HepG2 (cell line): ENCODE results near the gene SGIP1. TPM values are rescaled to one million over a fixed set of nuclear protein-coding genes. Genes with fewer than 3 reads are reported as not detected.

Experiments
- ATAC-seq: fragments of 200-7000 bp; cut with Tn5 transposase; 3 replicates; pipeline ENCODE4 v1.9.1; 2020; ENCODE audit warnings: mild to moderate bottlenecking, moderate library complexity
- BruUV-seq: library from RNA; stranded (reverse); fragments of 400-500 nt; replicated peaks from 2 replicates; lab custom pipeline; 2021; lab: Mats Ljungman, UMichigan
- CTCF ChIA-PET: fragments of 300-600 bp; formaldehyde crosslinking; extraction: SDS; loops from one replicate; lab custom pipeline; 2021; ENCODE audit warnings: low total read pairs, inconsistent platforms, low intra/inter-chr PET ratio; lab: Yijun Ruan, JAX
- POLR2A ChIA-PET: fragments of 350-600 bp; sonication (Branson Sonifier 250); formaldehyde crosslinking; loops from one replicate; lab custom pipeline; 2020; ENCODE audit warnings: antibody characterized with exemption, inconsistent platforms; lab: Yijun Ruan, JAX
- DNase-seq: peaks from one replicate; pipeline ENCODE4 v3.0.0-alpha.2; 2015; ENCODE audit warnings: low spot score
- FAIRE-seq: peaks from 3 replicates; lab custom pipeline; 2011; peaks lifted over from hg19 to GRCh38; lab: Jason Lieb, UNC
- H2AFZ ChIP-seq: one replicate; pipeline ENCODE4 v1.6.1; 2011; ENCODE audit warnings: low read length, inconsistent platforms
- H3K27ac ChIP-seq: fragments of 300-600 bp; 3 replicates; pipeline ENCODE4 v1.8.0; 2011; ENCODE audit warnings: mixed run types, mild to moderate bottlenecking, mixed read lengths, low read length, inconsistent platforms; ENCODE audit not compliant: insufficient read depth; ENCODE audit errors: extremely low read length
- H3K27me3 ChIP-seq, 2 experiments: fragments of 200-600 bp in 1 of 2; 2 replicates in 1 of 2; 3 replicates in 1 of 2; pipeline versions ENCODE4 v1.6.0 to v1.8.0; 2011; ENCODE audit warnings: low read length in 2 of 2, mild to moderate bottlenecking in 2 of 2, moderate library complexity in 2 of 2, inconsistent platforms in 1 of 2; ENCODE audit not compliant: insufficient read depth in 2 of 2, control insufficient read depth in 1 of 2
- H3K36me3 ChIP-seq, 2 experiments: fragments of 200-600 bp in 1 of 2; replicated peaks in 1 of 2; 2 replicates in 1 of 2; 3 replicates in 1 of 2; pipeline versions ENCODE4 v1.5.1 to v1.8.0; 2011; ENCODE audit warnings: low read length in 2 of 2, inconsistent platforms in 1 of 2; ENCODE audit not compliant: insufficient read depth in 2 of 2, control insufficient read depth in 1 of 2
- H3K4me1 ChIP-seq: 2 replicates; pipeline ENCODE4 v1.5.1; 2012; ENCODE audit warnings: low read length, inconsistent platforms; ENCODE audit not compliant: insufficient read depth
- H3K4me2 ChIP-seq: 2 replicates; pipeline ENCODE4 v1.6.0; 2011; ENCODE audit warnings: low read depth, low read length, inconsistent platforms
- H3K4me3 ChIP-seq, 3 experiments: fragments of 200-600 bp in 1 of 3; sonication (generic), shearing (Covaris generic) in 1 of 3; replicated peaks in 1 of 3; 2 replicates each; pipeline ENCODE4 v1.5.1; 2011 to 2016; ENCODE audit warnings: low read length in 3 of 3, inconsistent platforms in 2 of 3, low read depth in 2 of 3, mild to moderate bottlenecking in 2 of 3, control low read depth in 1 of 3, mixed read lengths in 1 of 3; ENCODE audit not compliant: insufficient read depth in 1 of 3
- H3K79me2 ChIP-seq: one replicate; pipeline ENCODE4 v1.6.1; 2011; ENCODE audit warnings: low read length, inconsistent platforms; ENCODE audit not compliant: insufficient read depth
- H3K9ac ChIP-seq: 2 replicates; pipeline ENCODE4 v1.6.0; 2011; ENCODE audit warnings: mild to moderate bottlenecking, low read depth, low read length, inconsistent platforms; ENCODE audit not compliant: insufficient read depth
- H3K9me3 ChIP-seq: 2 replicates; pipeline ENCODE4 v1.5.1; 2012; ENCODE audit warnings: mild to moderate bottlenecking, low read length
- H4K20me1 ChIP-seq: 2 replicates; pipeline ENCODE4 v1.6.0; 2011; ENCODE audit warnings: inconsistent platforms, mild to moderate bottlenecking, low read length, moderate library complexity; ENCODE audit not compliant: insufficient read depth
- CC2D1A ChIP-seq: sonication (generic); formaldehyde crosslinking; IDR thresholded peaks from 2 replicates; pipeline ENCODE4 v1.8.1; 2023; ENCODE audit warnings: mild to moderate bottlenecking, missing genetic modification reagents
- CREBL2 ChIP-seq: sonication (generic); formaldehyde crosslinking; IDR thresholded peaks from 2 replicates; pipeline ENCODE4 v1.8.1; 2023; ENCODE audit warnings: missing genetic modification reagents, mild to moderate bottlenecking, borderline replicate concordance
- DMAP1 ChIP-seq: IDR thresholded peaks from 2 replicates; pipeline ENCODE4 v1.6.1; 2016
- EEA1 ChIP-seq: sonication (generic); formaldehyde crosslinking; IDR thresholded peaks from 2 replicates; pipeline ENCODE4 v1.5.1; 2020; ENCODE audit warnings: mild to moderate bottlenecking, missing genetic modification reagents, borderline replicate concordance
- FOXJ3 ChIP-seq: sonication (generic); formaldehyde crosslinking; IDR thresholded peaks from 2 replicates; pipeline ENCODE4 v1.4.0; 2020; ENCODE audit warnings: missing genetic modification reagents, mild to moderate bottlenecking, borderline replicate concordance
- HIC2 ChIP-seq: sonication (generic); formaldehyde crosslinking; IDR thresholded peaks from 2 replicates; pipeline ENCODE4 v1.9.0; 2022; ENCODE audit warnings: low read depth, missing genetic modification reagents
- KAT7 ChIP-seq: IDR thresholded peaks from 2 replicates; pipeline ENCODE4 v1.6.1; 2018; ENCODE audit warnings: borderline replicate concordance, missing compliant biosample characterization
- NBN ChIP-seq: fragments of 450-650 bp; conservative IDR thresholded peaks from 2 replicates; pipeline ENCODE4 v1.6.1; 2017
- NCOR1 ChIP-seq: fragments of 200-600 bp; sonication (generic); IDR thresholded peaks from 2 replicates; pipeline ENCODE4 v1.7.0; 2017; ENCODE audit warnings: antibody characterized with exemption, low read length, borderline replicate concordance
- NFYB ChIP-seq: sonication (generic); formaldehyde crosslinking; IDR thresholded peaks from 2 replicates; pipeline ENCODE4 v1.4.0; 2020; ENCODE audit warnings: missing genetic modification reagents
- NR2F6 ChIP-seq, 2 experiments: IDR thresholded peaks; 2 replicates each; pipeline ENCODE4 v1.6.1; 2016; ENCODE audit warnings: antibody characterized with exemption in 1 of 2, mild to moderate bottlenecking in 1 of 2
- ZNF10 ChIP-seq: sonication (generic); formaldehyde crosslinking; IDR thresholded peaks from 2 replicates; pipeline ENCODE4 v1.4.0; 2020; ENCODE audit warnings: mild to moderate bottlenecking, low read depth, missing genetic modification reagents, borderline replicate concordance
- ZNF138 ChIP-seq: sonication (generic); formaldehyde crosslinking; IDR thresholded peaks from 2 replicates; pipeline ENCODE4 v1.5.0; 2020; ENCODE audit warnings: mild to moderate bottlenecking, low read depth, missing genetic modification reagents
- ZNF225 ChIP-seq: sonication (generic); formaldehyde crosslinking; IDR thresholded peaks from 2 replicates; pipeline ENCODE4 v1.4.0; 2020; ENCODE audit warnings: mild to moderate bottlenecking, missing genetic modification reagents
- ZNF296 ChIP-seq: sonication (generic); formaldehyde crosslinking; conservative IDR thresholded peaks from 2 replicates; pipeline ENCODE4 v1.5.0; 2020; ENCODE audit warnings: mild to moderate bottlenecking, missing genetic modification reagents
- ZNF33A ChIP-seq: sonication (generic); formaldehyde crosslinking; IDR thresholded peaks from 2 replicates; pipeline ENCODE4 v1.5.1; 2020; ENCODE audit warnings: missing genetic modification reagents, mild to moderate bottlenecking, moderate library complexity, borderline replicate concordance
- ZNF557 ChIP-seq: sonication (generic); formaldehyde crosslinking; IDR thresholded peaks from 2 replicates; pipeline ENCODE4 v1.4.0; 2020; ENCODE audit warnings: missing genetic modification reagents
- ZNF574 ChIP-seq: sonication (generic); formaldehyde crosslinking; IDR thresholded peaks from 2 replicates; pipeline ENCODE4 v1.4.0; 2020; ENCODE audit warnings: missing genetic modification reagents
- ZSCAN25 ChIP-seq: sonication (generic); formaldehyde crosslinking; IDR thresholded peaks from 2 replicates; pipeline ENCODE4 v1.8.0; 2022; ENCODE audit warnings: mild to moderate bottlenecking, missing genetic modification reagents
- WGBS: methylation state at CpG from one replicate; pipeline ENCODE4 v1.1.6; 2017; ENCODE audit warnings: low lambda C conversion rate; 5-methylcytosine and 5-hydroxymethylcytosine counted together
- in situ Hi-C: cut with HindIII; loops from 2 replicates; pipeline ENCODE4 v1.10.0; 2017; ENCODE audit warnings: low pct_unique_long_range_greater_than_20kb; ENCODE audit not compliant: extremely low pct_ligation_motif_present
- intact Hi-C: fragments of 100-400 bp; cut with micrococcal nuclease; formaldehyde crosslinking; loops from one replicate; pipeline ENCODE4 v1.10.0; 2022; ENCODE audit not compliant: unreplicated experiment
- polyA plus RNA-seq, 8 experiments: library from polyadenylated mRNA; depleted of rRNA in 3 of 8; stranded (reverse) in 7 of 8; unstranded in 1 of 8; fragments of >200 nt; fragmentation: Illumina TruSeq in 4 of 8; extraction: Trizol in 4 of 8; gene quantifications; 2 replicates each; pipeline versions ENCODE4 v1.2.1 to v1.2.3, GENCODE V29; 2011 to 2016; ENCODE audit warnings: low read depth in 4 of 8, missing spikeins in 1 of 8, mixed read lengths in 1 of 8; ENCODE audit not compliant: insufficient read depth in 1 of 8
- total RNA-seq, 5 experiments: library from RNA; depleted of rRNA; stranded (reverse); fragments of >200 nt; fragmentation: Illumina TruSeq; extraction: Trizol; gene quantifications; 2 replicates each; pipeline ENCODE4 v1.2.3, GENCODE V29; 2016; ENCODE audit warnings: low read depth in 1 of 5

Gene SGIP1
- total and polyA plus RNA-seq, 2 of the 13 experiments (the other 11 are each of a cell fraction or from before 2014, with no cell fraction given), result not detected

- ATAC-seq (no peak), FAIRE-seq (no peak), DNase-seq (no peak)
- in situ Hi-C loops (no loop called here), intact Hi-C loops (no loop called here)
- Histone ChIP-seq H2AFZ (no peak overlapping the region), H3K4me2 (no peak overlapping the region), H3K9ac (no peak overlapping the region), H3K4me3 (no peak overlapping the region), H3K27ac (no peak overlapping the region), H3K79me2 (no peaks in the 10 kb centered on the region), H3K9me3 (no peaks in the 10 kb centered on the region), H3K36me3 (no peaks in the 10 kb centered on the region), H3K27me3 (no peaks in the 10 kb centered on the region), H3K4me1 (no peaks in the 10 kb centered on the region), H4K20me1 (no peaks in the 10 kb centered on the region)
- no peak for TF ChIP-seq CREBL2 (CRISPR knock-in tag)
- TF ChIP-seq NR2F6 (IDR thresholded peaks at IDR 0.05), result no peak
- TF ChIP-seq NR2F6 (CRISPR knock-in tag; IDR thresholded peaks at IDR 0.05), result no peak
- no peak for TF ChIP-seq DMAP1
- TF ChIP-seq FOXJ3 (CRISPR knock-in tag), result no peak
- no peak for TF ChIP-seq ZNF557 (CRISPR knock-in tag)
- TF ChIP-seq ZNF574 (CRISPR knock-in tag), result no peak
- no peak for TF ChIP-seq EEA1 (CRISPR knock-in tag)
- TF ChIP-seq ZNF33A, result no peak
- TF ChIP-seq ZNF10 (CRISPR knock-in tag), result no peak
- no peak for TF ChIP-seq NFYB (CRISPR knock-in tag)
- TF ChIP-seq ZSCAN25 (CRISPR knock-in tag), result no peak
- no peak for TF ChIP-seq HIC2 (CRISPR knock-in tag)
- no peak for TF ChIP-seq ZNF138 (CRISPR knock-in tag)
- TF ChIP-seq ZNF225 (CRISPR knock-in tag), result no peak
- TF ChIP-seq ZNF296 (CRISPR knock-in tag), result no peak
- TF ChIP-seq NBN, result no peak
- no peak for TF ChIP-seq KAT7
- no peak for TF ChIP-seq CC2D1A (CRISPR knock-in tag)
- TF ChIP-seq NCOR1, result no peak
- no TSS peak for BruUV-seq
- CTCF ChIA-PET, result no interaction called here
- POLR2A ChIA-PET, result no interaction called here
- 29% methylated on average over 4 of the region's 4 CpGs for WGBS
Measured at GRCh38 chr1:66778969-66779368, 245.0 kb downstream of the SGIP1 start.
